SU-DHL-6 (cell line): Measurements from ENCODE around the gene RING1.

Experiments
- CTCF ChIP-seq: fragments of 200-600 bp; sonication (generic); IDR thresholded peaks from one replicate; pipeline ENCODE4 v1.5.1; 2017; ENCODE audit warnings: antibody characterized with exemption, mild to moderate bottlenecking, low read length, moderate library complexity; ENCODE audit not compliant: insufficient read depth, poor library complexity, severe bottlenecking
- EZH2phosphoT487 ChIP-seq: fragments of 200-600 bp; sonication (generic), shearing (Covaris generic); conservative IDR thresholded peaks from 2 replicates; pipeline ENCODE4 v1.6.1; 2018; ENCODE audit warnings: mild to moderate bottlenecking, antibody characterized with exemption, low read length, moderate library complexity, mixed read lengths

- TF ChIP-seq CTCF: no peak
- TF ChIP-seq EZH2phosphoT487: no peak
Observed at GRCh38 chr6:33164176-33164575, 44.1 kb upstream of the RING1 start.
